Stomach (tissue), 4 donors: ENCODE results near the gene RAB30.

Experiments
- EP300 ChIP-seq: sonication (generic); formaldehyde crosslinking; IDR thresholded peaks from one replicate; pipeline ENCODE4 v1.6.1; 2017; ENCODE audit warnings: antibody characterized with exemption
- POLR2A ChIP-seq, 4 donors: fragments of 450-650 bp; IDR thresholded peaks; one replicate each; pipeline ENCODE4 v1.6.1; 2016; ENCODE audit warnings: antibody characterized with exemption in 4 of 4, control low read depth in 2 of 4, mild to moderate bottlenecking in 1 of 4, moderate library complexity in 1 of 4
- POLR2AphosphoS5 ChIP-seq, 3 donors: sonication (generic); formaldehyde crosslinking; IDR thresholded peaks; one replicate each; pipeline ENCODE4 v1.6.1; 2016; ENCODE audit warnings: antibody characterized with exemption in 3 of 3
- TF ChIP-seq, protein P1 (sequence below), 7 experiments: fragments of 450-650 bp in 4 of 7; fragments of 200-600 bp in 3 of 7; sonication (generic) in 3 of 7; IDR thresholded peaks; one replicate each; pipeline ENCODE4 v1.5.1; 2016 to 2019; ENCODE audit warnings: antibody characterized with exemption in 7 of 7, control low read depth in 2 of 7, mild to moderate bottlenecking in 1 of 7

- TF ChIP-seq POLR2A (IDR thresholded peaks at IDR 0.05) (no peak), EP300 (no peak), POLR2AphosphoS5 (IDR thresholded peaks at IDR 0.05) (no peak)
- TF ChIP-seq, protein P1, sequence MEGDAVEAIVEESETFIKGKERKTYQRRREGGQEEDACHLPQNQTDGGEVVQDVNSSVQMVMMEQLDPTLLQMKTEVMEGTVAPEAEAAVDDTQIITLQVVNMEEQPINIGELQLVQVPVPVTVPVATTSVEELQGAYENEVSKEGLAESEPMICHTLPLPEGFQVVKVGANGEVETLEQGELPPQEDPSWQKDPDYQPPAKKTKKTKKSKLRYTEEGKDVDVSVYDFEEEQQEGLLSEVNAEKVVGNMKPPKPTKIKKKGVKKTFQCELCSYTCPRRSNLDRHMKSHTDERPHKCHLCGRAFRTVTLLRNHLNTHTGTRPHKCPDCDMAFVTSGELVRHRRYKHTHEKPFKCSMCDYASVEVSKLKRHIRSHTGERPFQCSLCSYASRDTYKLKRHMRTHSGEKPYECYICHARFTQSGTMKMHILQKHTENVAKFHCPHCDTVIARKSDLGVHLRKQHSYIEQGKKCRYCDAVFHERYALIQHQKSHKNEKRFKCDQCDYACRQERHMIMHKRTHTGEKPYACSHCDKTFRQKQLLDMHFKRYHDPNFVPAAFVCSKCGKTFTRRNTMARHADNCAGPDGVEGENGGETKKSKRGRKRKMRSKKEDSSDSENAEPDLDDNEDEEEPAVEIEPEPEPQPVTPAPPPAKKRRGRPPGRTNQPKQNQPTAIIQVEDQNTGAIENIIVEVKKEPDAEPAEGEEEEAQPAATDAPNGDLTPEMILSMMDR (IDR thresholded peaks at IDR 0.05), result peak in 1 of 7 experiments; percentile 10
Measured at GRCh38 chr11:83070731-83071566, 748 bp downstream of the RAB30 start.
